ENCODE measurements around the gene CHRM5.
"Not testable (repeated sequence)": the region's sequence is repeated elsewhere in the genome, so short reads cannot be mapped to it uniquely, and the experiment has no call there.

The CHRM5 gene

GRCh38 chr15:33994005-33994615, 25.8 kb downstream of the CHRM5 start:
- DNase-seq: peak; percentile 23

- not testable (repeated sequence) for DNase-seq
Observed at GRCh38 chr15:33995666-33996065, 27.4 kb downstream of the CHRM5 start.

GRCh38 chr15:34001536-34001935, 33.2 kb downstream of the CHRM5 start:
- no peak for DNase-seq

GRCh38 chr15:34006381-34006780, 38.1 kb downstream of the CHRM5 start:
- DNase-seq: no peak

- no peak for DNase-seq
Observed at GRCh38 chr15:34009656-34010055, 41.4 kb downstream of the CHRM5 start.

GRCh38 chr15:34010921-34011320, 42.6 kb downstream of the CHRM5 start:
- DNase-seq: no peak

- peak; percentile 0 for DNase-seq
Observed at GRCh38 chr15:34011481-34011880, 43.2 kb downstream of the CHRM5 start.

- DNase-seq: no peak
Observed at GRCh38 chr15:34012461-34013028, 44.2 kb downstream of the CHRM5 start.

GRCh38 chr15:34013746-34014145, 45.4 kb downstream of the CHRM5 start:
- no peak for DNase-seq

GRCh38 chr15:34014556-34014955, 46.3 kb downstream of the CHRM5 start:
- no peak for DNase-seq

- no peak for DNase-seq
Observed at GRCh38 chr15:34018021-34018645, 49.8 kb downstream of the CHRM5 start.

GRCh38 chr15:34018738-34019137, 50.4 kb downstream of the CHRM5 start:
- DNase-seq: not testable (repeated sequence)

GRCh38 chr15:34019369-34019990, 51.2 kb downstream of the CHRM5 start:
- DNase-seq: no peak

- DNase-seq: no peak
Observed at GRCh38 chr15:34023907-34024306, 55.6 kb downstream of the CHRM5 start.

- no peak for DNase-seq
Observed at GRCh38 chr15:34025252-34025651, 57.0 kb downstream of the CHRM5 start.

GRCh38 chr15:34027606-34028005, 59.3 kb downstream of the CHRM5 start:
- DNase-seq: no peak

- DNase-seq: no peak
Observed at GRCh38 chr15:34031987-34032760, 63.9 kb downstream of the CHRM5 start.

GRCh38 chr15:34038023-34038870, 70.0 kb downstream of the CHRM5 start:
- peak; percentile 75 for DNase-seq

GRCh38 chr15:34038871-34039789, 70.8 kb downstream of the CHRM5 start, which contains the start of gene AVEN:
TSS of gene AVEN (minus strand) at chr15:34039204. CDS start at chr15:34039046, 158 bp downstream.
- DNase-seq: no peak

GRCh38 chr15:34039790-34040113, 71.5 kb downstream of the CHRM5 start:
- no peak for DNase-seq

- no peak for DNase-seq
Observed at GRCh38 chr15:34043391-34043790, 75.1 kb downstream of the CHRM5 start.

Measured in NCI-H526 treated with DMSO at 0.1 percent for 48 hours (cell line).